Ishikawa (cell line): ENCODE data around the gene GRIK2.

Experiments
- CEBPB ChIP-seq: IDR thresholded peaks from 2 replicates; pipeline ENCODE4 v1.6.1; 2012
- CREB1 ChIP-seq: IDR thresholded peaks from 2 replicates; pipeline ENCODE4 v1.6.1; 2012; ENCODE audit warnings: low read depth
- EP300 ChIP-seq: IDR thresholded peaks from 2 replicates; pipeline ENCODE4 v1.6.1; 2012; ENCODE audit warnings: borderline replicate concordance
- FOXM1 ChIP-seq: IDR thresholded peaks from 2 replicates; pipeline ENCODE4 v1.6.1; 2012; ENCODE audit warnings: low read depth, borderline replicate concordance
- MAX ChIP-seq: IDR thresholded peaks from 2 replicates; pipeline ENCODE4 v1.6.1; 2012
- NFIC ChIP-seq: IDR thresholded peaks from 2 replicates; pipeline ENCODE4 v1.6.1; 2012
- RAD21 ChIP-seq: IDR thresholded peaks from 2 replicates; pipeline ENCODE4 v1.6.1; 2012; ENCODE audit warnings: low read depth
- REST ChIP-seq: IDR thresholded peaks from 2 replicates; pipeline ENCODE4 v1.6.1; 2012; ENCODE audit warnings: low read depth, mild to moderate bottlenecking
- TAF1 ChIP-seq: IDR thresholded peaks from 2 replicates; pipeline ENCODE4 v1.6.1; 2012; ENCODE audit warnings: low read depth, mild to moderate bottlenecking
- TCF12 ChIP-seq: IDR thresholded peaks from 2 replicates; pipeline ENCODE4 v1.6.1; 2012; ENCODE audit warnings: low read depth
- TEAD4 ChIP-seq: IDR thresholded peaks from 2 replicates; pipeline ENCODE4 v1.6.1; 2012
- YY1 ChIP-seq: IDR thresholded peaks from 2 replicates; pipeline ENCODE4 v1.6.1; 2012; ENCODE audit warnings: low read depth

- TF ChIP-seq MAX (no peak), NFIC (no peak), TCF12 (no peak), FOXM1 (no peak), YY1 (no peak), REST (no peak), TAF1 (no peak), EP300 (no peak), RAD21 (no peak), CEBPB (no peak), TEAD4 (no peak), CREB1 (no peak)
Measured at GRCh38 chr6:101776919-101777350, 383.4 kb downstream of the GRIK2 start.
